Astrocyte of the spinal cord (primary cell): ENCODE results near the gene SLC35F2.

ENCODE experiments used
- DNase-seq: peaks from one replicate; pipeline ENCODE4 v3.0.0; 2011; ENCODE audit warnings: low read depth, low spot score
- H3K4me3 ChIP-seq: 2 replicates; pipeline ENCODE4 v1.5.1; 2011; ENCODE audit warnings: low read depth, mild to moderate bottlenecking, low read length, moderate library complexity
- CTCF ChIP-seq: IDR thresholded peaks from 2 replicates; pipeline ENCODE4 v1.5.1; 2012; ENCODE audit warnings: low read depth, mild to moderate bottlenecking, low read length, inconsistent platforms
- in situ Hi-C: cut with HindIII; loops from 2 replicates; pipeline ENCODE4 v1.10.0; 2017; ENCODE audit warnings: low sequenced_read_pairs

The SLC35F2 gene

GRCh38 chr11:107827041-107827440, 31.5 kb downstream of the SLC35F2 start:
- DNase-seq: no peak
- in situ Hi-C loops: no loop called here
- no peak for TF ChIP-seq CTCF
- H3K4me3 ChIP-seq: no peak overlapping the region

GRCh38 chr11:107825875-107826274, 32.7 kb downstream of the SLC35F2 start:
- no peak for DNase-seq
- in situ Hi-C loops: no loop called here
- no peak for TF ChIP-seq CTCF
- H3K4me3 ChIP-seq: no peak overlapping the region

GRCh38 chr11:107824668-107825369, 33.8 kb downstream of the SLC35F2 start:
- peak; percentile 27 for DNase-seq
- H3K4me3 ChIP-seq: no peak overlapping the region
- in situ Hi-C loops: no loop called here
- TF ChIP-seq CTCF: no peak

- DNase-seq: peak; percentile 60
These were observed 37.2 kb downstream of the SLC35F2 start for GRCh38 chr11:107821199-107821927.

GRCh38 chr11:107819361-107820014, 39.1 kb downstream of the SLC35F2 start:
- DNase-seq: peak; percentile 51
- in situ Hi-C loops: no loop called here
- H3K4me3 ChIP-seq: no peak overlapping the region
- TF ChIP-seq CTCF: no peak

More at GRCh38 chr11:107821199-107821927, 37.2 kb downstream of the SLC35F2 start:
- no peak overlapping the region for H3K4me3 ChIP-seq
- in situ Hi-C loops: no loop called here
- TF ChIP-seq CTCF: no peak

GRCh38 chr11:107818491-107818890, 40.1 kb downstream of the SLC35F2 start:
- H3K4me3 ChIP-seq: no peak overlapping the region
- DNase-seq: no peak
- no peak for TF ChIP-seq CTCF
- in situ Hi-C loops: no loop called here
